AG04449 (cell line): Measurements from ENCODE around the gene EPOP.

ENCODE experiments used
- CTCF ChIA-PET: fragments of 350-600 bp; formaldehyde crosslinking; extraction: SDS; loops from one replicate; lab custom pipeline; 2021; ENCODE audit warnings: antibody characterized with exemption; lab: Yijun Ruan, JAX
- POLR2A ChIA-PET: fragments of 400-600, 350-600 bp; formaldehyde crosslinking; extraction: SDS; loops from one replicate; lab custom pipeline; 2020; ENCODE audit warnings: antibody characterized with exemption, inconsistent platforms; lab: Yijun Ruan, JAX
- DNase-seq: peaks from one replicate; pipeline ENCODE4 v3.0.0-alpha.2; 2010; ENCODE audit warnings: low read depth, low spot score
- H3K4me3 ChIP-seq: 2 replicates; pipeline ENCODE4 v1.5.1; 2011; ENCODE audit warnings: low read depth, mild to moderate bottlenecking, control low read depth, low read length
- CTCF ChIP-seq: IDR thresholded peaks from one replicate; pipeline ENCODE4 v1.5.1; 2011; ENCODE audit warnings: mild to moderate bottlenecking, moderate library complexity, low read length, control low read depth, inconsistent platforms; ENCODE audit not compliant: insufficient read depth; ENCODE audit errors: missing control alignments

EPOP gene

DNA sequence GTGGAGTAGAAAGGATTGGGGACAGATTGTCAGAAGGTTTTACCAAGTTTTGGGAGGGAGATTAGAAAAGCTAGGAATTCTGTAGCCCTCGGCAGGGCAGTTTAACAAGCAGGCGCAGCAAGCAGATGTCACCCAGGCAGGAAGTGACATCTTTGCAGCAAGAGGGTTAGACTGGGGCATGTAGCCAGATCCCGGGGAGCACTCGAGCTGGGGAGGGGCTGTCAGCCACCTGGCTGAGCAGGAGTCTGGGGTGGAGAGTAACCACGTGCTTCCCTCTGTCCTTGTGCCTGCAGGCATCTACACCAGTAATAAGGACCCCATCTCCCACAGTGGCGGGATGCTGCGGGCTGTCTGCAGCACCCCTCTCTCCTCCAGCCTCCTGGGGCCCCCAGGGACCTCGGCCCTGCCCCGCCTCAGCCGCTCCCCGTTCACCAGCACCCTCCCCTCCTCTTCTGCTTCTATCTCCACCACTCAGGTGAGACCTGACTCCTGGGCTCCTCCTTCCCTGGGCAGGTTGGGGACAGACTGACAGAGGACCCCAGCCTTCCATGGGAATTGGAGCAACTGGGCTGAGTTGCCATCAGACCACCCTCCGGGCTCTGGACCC is 42.5 kb upstream of the EPOP start:
- H3K4me3 ChIP-seq = no peak overlapping the region
- no peak for DNase-seq
- ChIA-PET POLR2A (no interaction called here), CTCF (interaction anchor here (0.8 to 4.3 kb wide), 5 partner anchors 11 to 40 kb away, joined by 3 to 23 read pairs (median 6); no protein-coding TSS in a partner anchor)
- no peak for TF ChIP-seq CTCF

GRCh38 chr17:38716368-38717005 is 41.7 kb upstream of the EPOP start:
- ChIA-PET CTCF (interaction anchor here (0.8 to 4.3 kb wide), 3 partner anchors 13 to 19 kb away, joined by 3 to 22 read pairs (median 4); no protein-coding TSS in a partner anchor), POLR2A (interaction anchor here (0.6 to 1.3 kb wide), 2 partner anchors 30 to 152 kb away, joined by 3 to 4 read pairs; no protein-coding TSS in a partner anchor)
- no peak for DNase-seq
- H3K4me3 ChIP-seq = no peak overlapping the region
- TF ChIP-seq CTCF = no peak

DNA sequence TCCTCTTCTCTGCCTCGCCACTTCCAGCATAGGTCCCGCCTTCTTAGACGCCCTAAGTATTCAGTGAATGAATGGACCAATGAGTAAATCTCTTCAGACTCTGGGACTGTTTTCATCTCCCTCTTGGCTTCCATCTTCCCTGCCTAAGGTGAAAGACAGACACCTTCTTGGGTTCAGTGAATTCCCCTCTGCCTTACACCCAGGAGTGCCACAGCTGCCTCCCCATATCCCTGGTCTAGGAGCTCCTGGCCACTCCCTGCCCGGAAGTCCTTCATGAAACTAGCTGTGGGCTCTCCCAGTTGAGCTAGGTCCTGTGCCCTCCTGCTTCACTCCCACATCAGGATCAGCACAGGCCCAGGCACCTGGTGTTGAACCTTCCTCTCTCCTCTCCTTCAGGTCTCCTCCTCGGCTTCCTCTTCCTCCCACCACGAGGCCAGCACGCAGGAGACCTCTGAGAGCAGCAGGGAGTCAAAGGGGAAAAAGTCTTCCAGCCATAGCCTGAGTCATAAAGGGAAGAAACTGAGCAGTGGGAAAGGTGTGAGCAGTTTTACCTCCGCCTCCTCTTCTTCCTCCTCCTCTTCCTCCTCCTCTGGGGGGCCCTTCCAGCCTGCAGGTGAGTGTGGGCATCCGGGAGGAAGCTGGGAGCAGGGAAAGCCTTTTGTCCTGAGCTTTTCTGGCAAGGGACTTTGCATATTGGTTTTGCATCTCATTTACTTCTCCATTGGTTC is 40.6 kb upstream of the EPOP start:
- no peak for TF ChIP-seq CTCF
- no peak overlapping the region for H3K4me3 ChIP-seq
- POLR2A ChIA-PET = interaction anchor here (1.3 kb wide), 1 partner anchor 31 kb away, joined by 4 read pairs; no protein-coding TSS in a partner anchor
- CTCF ChIA-PET = interaction anchor here (4.3 kb wide), 1 partner anchor 20 kb away, joined by 22 read pairs; no protein-coding TSS in a partner anchor
- no peak for DNase-seq

GRCh38 chr17:38713456-38714075 is 38.8 kb upstream of the EPOP start:
- H3K4me3 ChIP-seq = no peak overlapping the region
- DNase-seq = no peak
- CTCF ChIA-PET = interaction anchor here (4.3 kb wide), 1 partner anchor 22 kb away, joined by 22 read pairs; no protein-coding TSS in a partner anchor
- no peak for TF ChIP-seq CTCF
- POLR2A ChIA-PET = interaction anchor here (0.5 kb wide), 1 partner anchor 99 kb away, joined by 4 read pairs; no protein-coding TSS in a partner anchor

DNA sequence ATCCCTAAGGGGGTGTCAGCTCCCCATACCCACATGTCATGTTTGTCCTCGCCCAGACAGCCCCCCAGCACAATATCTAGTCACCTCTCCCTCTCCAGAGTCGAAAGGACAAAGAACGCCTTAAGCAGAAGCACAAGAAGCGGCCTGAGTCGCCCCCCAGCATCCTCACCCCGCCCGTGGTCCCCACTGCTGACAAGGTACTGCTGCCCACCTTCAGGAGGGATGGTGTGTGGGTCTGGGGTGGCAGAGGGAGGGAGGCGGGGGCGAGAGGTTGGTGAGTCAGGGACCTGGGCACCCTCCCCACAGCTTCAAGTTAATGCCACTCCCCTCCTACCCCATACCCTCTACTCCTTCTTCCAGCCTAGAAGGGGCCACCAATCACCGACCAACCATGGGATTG is 37.8 kb upstream of the EPOP start:
- no peak for TF ChIP-seq CTCF
- no peak overlapping the region for H3K4me3 ChIP-seq
- CTCF ChIA-PET = interaction anchor here (0.9 to 3.8 kb wide), 2 partner anchors 9 to 23 kb away, joined by 4 to 22 read pairs; no protein-coding TSS in a partner anchor
- POLR2A ChIA-PET = no interaction called here
- no peak for DNase-seq
